HG03108 (cell line): ENCODE results near the gene SLC22A23.

Experiments
- ATAC-seq: cut with Tn5 transposase; IDR thresholded peaks from one replicate; pipeline ENCODE4 v1.9.1; 2021; ENCODE audit warnings: moderate library complexity; ENCODE audit not compliant: unreplicated experiment

The SLC22A23 gene

DNA sequence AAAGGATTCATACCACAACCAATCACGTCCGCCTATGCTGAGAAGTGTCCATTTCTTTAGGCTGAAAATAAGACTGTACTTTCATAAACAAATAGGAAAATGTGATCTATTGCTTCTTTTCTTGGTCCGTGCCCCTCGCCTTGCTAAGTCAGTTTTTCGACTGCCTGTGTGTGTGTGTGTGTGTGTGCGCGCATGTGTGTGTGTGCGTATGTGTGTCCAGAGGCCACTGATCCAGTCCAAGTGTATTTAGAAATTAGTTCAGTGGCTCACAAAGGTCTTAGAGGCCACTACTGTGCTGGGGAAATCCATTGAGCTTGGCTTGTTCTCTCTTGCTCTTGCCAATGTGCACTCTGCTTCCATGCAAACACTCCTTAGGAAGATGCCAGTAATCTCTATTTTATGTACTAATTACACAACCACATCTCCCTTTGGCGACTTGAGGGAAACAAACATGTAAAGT is 50.5 kb downstream of the SLC22A23 start:
- ATAC-seq: no peak

DNA sequence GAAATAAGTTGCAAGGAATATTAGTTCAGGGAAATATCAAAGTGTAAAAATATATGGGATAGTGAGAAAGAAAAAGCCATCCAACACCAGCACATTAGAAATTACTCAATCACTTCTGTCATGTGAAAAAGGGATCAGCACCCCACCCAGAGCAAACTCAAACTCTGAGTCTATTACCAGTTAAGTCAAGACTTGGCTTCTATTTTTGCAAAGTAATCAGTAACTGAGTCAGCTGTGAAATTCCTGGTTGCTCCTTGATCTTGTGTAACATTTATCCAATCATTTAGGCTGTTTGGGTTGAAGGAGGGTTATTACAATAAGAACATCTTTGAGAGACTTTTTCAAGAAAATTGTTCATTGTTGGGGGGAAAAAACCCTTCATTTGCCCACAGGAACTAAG is 51.2 kb downstream of the SLC22A23 start:
- ATAC-seq: no peak

DNA sequence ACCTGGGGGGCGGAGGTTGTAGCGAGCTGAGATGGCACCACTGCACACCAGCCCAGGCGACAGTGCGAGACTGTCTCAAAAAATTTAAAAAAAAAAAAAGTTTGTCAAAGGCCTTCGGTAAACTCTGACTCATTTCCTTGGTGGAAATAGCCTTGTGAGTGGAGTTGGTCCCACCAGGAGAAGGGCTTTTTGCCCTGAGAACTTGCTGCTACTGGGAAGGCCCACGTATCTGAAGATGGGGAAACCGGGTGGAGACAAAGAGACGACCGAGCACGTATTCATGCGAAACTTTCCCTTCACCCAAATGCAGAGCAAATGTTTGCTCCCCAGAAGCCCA is 51.7 kb downstream of the SLC22A23 start:
- no peak for ATAC-seq

GRCh38 chr6:3403238-3404173 is 53.3 kb downstream of the SLC22A23 start:
- ATAC-seq: no peak

DNA sequence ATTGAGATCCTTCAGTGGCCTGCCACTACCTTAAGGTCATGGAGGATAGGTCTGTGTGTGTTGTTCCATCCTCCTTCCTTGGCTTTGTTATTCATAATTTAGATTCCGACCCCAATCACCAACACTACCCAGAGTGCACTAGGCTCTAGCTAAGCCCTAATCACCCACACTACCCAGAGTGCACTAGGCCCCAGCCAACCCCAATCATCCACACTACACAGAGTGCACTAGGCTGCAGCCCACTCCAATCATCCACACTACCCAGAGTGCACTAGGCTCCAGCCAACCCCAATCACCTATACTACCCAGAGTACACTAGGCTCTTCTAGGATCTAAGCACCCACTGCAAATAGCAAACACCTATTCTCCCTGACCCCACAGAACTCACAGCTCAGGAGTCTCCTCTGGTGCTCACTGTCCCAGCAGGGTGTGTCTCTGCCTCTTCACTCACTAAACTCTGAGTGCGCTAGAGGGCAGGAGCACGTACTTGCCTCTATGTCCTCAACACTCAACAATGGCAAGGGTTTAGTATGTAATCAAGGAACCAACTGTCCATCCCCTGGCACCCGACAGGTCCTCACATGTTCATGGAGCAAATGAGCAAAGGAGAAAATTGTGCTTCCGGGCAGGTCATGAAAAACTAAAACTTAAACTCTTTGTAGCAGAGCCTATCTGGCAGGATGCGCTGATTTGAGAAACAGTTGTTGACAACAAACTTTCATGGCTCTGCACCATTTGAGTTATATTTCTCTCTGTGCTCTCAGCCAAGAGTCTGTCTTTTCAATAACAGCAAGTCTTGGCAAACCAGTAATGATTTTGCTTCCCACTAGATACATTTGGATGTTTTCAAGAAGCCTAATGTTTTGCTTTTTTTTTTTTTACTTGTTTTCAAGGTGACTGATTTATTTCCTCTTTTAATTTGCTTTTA is 54.3 kb downstream of the SLC22A23 start:
- no peak for ATAC-seq

GRCh38 chr6:3400162-3400561 is 56.7 kb downstream of the SLC22A23 start:
- no peak for ATAC-seq

DNA sequence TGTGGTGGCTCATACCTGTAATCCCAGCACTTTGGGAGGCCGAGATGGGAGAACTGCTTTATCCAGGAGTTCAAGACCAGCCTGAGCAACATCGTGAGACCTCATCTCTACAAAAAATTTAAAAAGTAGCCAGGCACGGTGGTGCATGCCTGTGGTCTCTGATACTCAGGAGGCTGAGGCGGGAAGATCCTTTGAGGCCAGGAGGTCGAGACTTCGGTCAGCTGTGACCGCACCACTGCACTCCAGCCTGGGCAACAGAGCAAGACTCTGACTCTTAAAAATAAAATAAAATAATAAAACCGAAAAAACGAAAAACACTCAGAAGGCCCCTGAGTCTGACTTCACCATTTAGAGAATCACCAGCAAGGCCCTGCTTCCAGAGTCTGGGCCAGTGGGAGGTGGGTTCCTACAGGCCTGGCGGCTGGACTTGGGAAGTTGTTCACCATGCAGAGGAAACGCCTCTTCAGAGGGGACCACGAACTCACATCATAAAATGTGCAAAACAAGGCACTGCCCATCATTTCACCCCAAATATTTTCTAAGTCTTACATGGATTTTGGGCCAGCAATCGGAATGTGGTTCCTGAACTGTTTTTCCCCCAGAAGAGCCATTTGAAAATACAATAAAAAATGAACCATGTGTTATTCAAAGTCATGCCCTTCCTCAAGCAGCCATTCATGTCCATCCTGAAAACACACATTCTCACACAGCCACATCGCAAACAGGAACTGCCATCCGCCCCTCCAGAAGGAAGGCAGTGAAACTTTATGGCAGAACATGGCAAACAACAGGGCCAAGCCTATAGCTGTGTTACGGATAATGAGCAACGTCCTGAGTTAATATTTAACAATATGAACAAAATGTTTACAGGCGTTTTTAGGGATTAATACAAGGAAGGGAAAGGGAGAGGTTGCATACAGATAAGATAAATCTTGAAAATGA is 57.8 kb downstream of the SLC22A23 start:
- no peak for ATAC-seq

GRCh38 chr6:3398165-3398562 is 58.7 kb downstream of the SLC22A23 start:
- ATAC-seq: no peak

- ATAC-seq: no peak
Observed at GRCh38 chr6:3397229-3398164, 59.4 kb downstream of the SLC22A23 start.

GRCh38 chr6:3396503-3397180 is 60.2 kb downstream of the SLC22A23 start:
- no peak for ATAC-seq

DNA sequence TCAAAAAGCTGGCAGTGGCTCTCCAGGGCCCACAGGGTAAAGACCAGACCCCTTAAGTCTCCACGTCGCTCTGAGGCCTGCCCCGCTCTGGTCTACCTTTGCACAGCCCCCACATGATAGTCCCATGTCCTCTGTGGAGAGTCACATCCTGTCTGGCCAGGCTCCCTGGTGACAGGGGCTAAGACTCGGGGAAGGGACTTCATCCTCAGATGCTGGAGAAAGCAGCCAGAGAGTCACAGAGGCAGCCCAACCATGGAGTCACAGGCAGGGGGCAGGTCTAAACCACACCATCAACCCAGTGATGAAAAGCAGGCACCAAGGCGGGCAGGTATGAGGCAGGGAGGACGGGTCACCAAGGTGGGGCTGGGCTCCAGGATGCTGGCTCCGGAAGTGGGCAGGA is 62.2 kb downstream of the SLC22A23 start:
- no peak for ATAC-seq

GRCh38 chr6:3393836-3394202 is 63.0 kb downstream of the SLC22A23 start:
- ATAC-seq: no peak

- ATAC-seq: no peak
Observed at GRCh38 chr6:3392930-3393835, 63.7 kb downstream of the SLC22A23 start.

DNA sequence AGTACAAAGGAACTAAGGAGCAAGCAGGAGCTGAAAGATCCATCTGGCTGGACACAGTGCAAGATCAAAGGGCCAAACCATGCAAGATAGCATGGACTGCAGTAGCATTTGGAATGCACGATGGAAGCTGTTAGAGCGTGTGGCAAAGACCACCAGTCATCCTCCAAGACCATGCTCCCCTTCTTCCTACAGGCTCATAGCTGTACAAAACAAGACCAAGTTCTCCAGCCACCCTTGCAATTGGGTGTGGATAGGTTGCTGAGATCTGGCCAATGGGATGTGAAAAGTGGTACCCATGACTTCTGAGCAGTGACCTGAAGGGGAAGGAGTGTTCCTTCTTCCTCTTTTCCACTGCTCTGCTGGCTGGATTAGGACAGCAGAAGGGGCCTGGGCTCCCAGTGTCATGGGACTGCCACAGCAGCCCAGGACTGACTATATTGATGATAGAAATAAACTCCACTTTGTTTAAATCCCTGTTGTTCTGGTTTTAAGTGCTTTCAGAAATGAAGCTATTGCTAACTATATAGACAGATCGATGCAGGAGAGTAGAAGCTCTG is 64.9 kb downstream of the SLC22A23 start:
- no peak for ATAC-seq

DNA sequence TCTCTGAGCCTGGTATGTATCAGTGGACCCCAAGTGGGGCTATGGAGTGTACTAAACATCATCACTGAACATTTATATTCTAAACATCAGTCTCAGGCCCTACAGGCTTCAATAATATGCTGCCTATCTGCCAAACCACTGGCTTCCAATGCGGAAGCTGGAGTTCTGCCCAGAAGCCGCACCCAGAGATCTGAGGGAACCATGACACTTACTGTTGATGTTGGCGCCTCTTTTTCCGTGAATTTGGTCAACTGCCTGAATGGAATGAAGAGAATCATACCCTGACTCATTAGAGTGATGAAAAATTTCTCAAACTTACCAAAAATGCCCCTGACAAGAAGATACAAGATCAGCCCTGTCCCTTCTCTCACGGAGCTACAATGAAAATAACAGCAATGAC is 66.2 kb downstream of the SLC22A23 start:
- ATAC-seq: no peak

GRCh38 chr6:3389390-3390167 is 67.3 kb downstream of the SLC22A23 start:
- ATAC-seq: no peak

DNA sequence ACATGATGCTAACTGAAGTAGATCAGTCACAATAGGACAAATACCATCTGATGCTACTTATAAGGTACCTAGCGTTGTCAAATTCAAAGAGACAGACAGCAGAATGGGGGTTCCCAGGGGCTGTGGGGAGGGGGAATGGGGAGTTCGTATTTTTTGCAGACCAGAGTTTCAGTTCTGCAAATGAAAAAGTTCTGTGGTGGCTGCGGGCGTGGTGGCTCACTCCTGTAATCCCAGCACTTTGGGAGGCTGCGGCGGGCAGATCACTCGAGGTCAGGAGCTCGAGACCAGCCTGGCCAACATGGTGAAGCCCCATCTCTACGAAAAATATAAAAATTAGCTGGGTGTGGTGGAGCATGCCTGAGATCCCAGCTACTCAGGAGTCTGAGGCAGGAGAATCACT is 68.1 kb downstream of the SLC22A23 start:
- ATAC-seq: no peak
